Spleen (tissue), 7 donors: ENCODE results near the gene SPATA32.

Experiments used
- CTCF ChIP-seq, 11 experiments: fragments of 200-600 bp in 7 of 11; fragments of 450-650 bp in 4 of 11; sonication (generic) in 4 of 11; IDR thresholded peaks in 8 of 11; conservative IDR thresholded peaks in 3 of 11; 1 replicate in 7 of 11; 2 replicates in 4 of 11; pipeline versions ENCODE4 v1.4.0 to v1.8.0; 2016 to 2021; ENCODE audit warnings: antibody characterized with exemption in 11 of 11, inconsistent platforms in 4 of 11, mild to moderate bottlenecking in 1 of 11
- POLR2A ChIP-seq, 3 donors: fragments of 450-650 bp; IDR thresholded peaks; one replicate each; pipeline ENCODE4 v1.5.1; 2017; ENCODE audit warnings: antibody characterized with exemption in 3 of 3, mild to moderate bottlenecking in 1 of 3
- donor health status: DM: no; HTN: no; CAD: no; lungs with moderate emphysema.
- donor health status: DM: no; HTN: no; CAD: no.
- donor health status: DM: no; HTN: no; CAD: no.

- TF ChIP-seq CTCF (IDR thresholded peaks at IDR 0.05 in 8 of 11, conservative IDR thresholded peaks at IDR 0.05 in 3 of 11) (no peak), POLR2A (IDR thresholded peaks at IDR 0.05) (no peak)
These were observed 45.6 kb upstream of the SPATA32 start for GRCh38 chr17:45307290-45308015.
